Endothelial cell of umbilical vein (primary cell): ENCODE data around the gene APOL4. TPM values are rescaled to one million over a fixed set of nuclear protein-coding genes. Genes with fewer than 3 reads are reported as not detected.
"Not testable (repeated sequence)": the region's sequence is repeated elsewhere in the genome, so short reads cannot be mapped to it uniquely, and the experiment has no call there.

Source experiments
- BruUV-seq: library from RNA; stranded (reverse); fragments of 400-500 nt; replicated peaks from 2 replicates; lab custom pipeline; 2021; lab: Mats Ljungman, UMichigan
- CTCF ChIA-PET: fragments of 300-600, 350-600 bp; sonication (Branson Sonifier 250); formaldehyde crosslinking; loops from one replicate; lab custom pipeline; 2021; ENCODE audit warnings: antibody characterized with exemption, inconsistent platforms; lab: Charles Lee
- POLR2A ChIA-PET: fragments of 300-600, 350-600 bp; sonication (Branson Sonifier 250); formaldehyde crosslinking; loops from one replicate; lab custom pipeline; 2021; ENCODE audit warnings: antibody characterized with exemption, inconsistent platforms; lab: Charles Lee
- DNase-seq: peaks from one replicate; pipeline ENCODE4 v3.0.0-alpha.2; 2011; ENCODE audit warnings: low read depth, low spot score
- FAIRE-seq: peaks from 2 replicates; lab custom pipeline; 2011; peaks lifted over from hg19 to GRCh38; lab: Jason Lieb, UNC
- H2AFZ ChIP-seq: 2 replicates; pipeline ENCODE4 v1.6.0; 2012; ENCODE audit warnings: low read depth, low read length, control low read depth, inconsistent platforms
- H3K27ac ChIP-seq: 2 replicates; pipeline ENCODE4 v1.5.1; 2011; ENCODE audit warnings: low read depth, mild to moderate bottlenecking, control low read depth, low read length, moderate library complexity; ENCODE audit not compliant: insufficient read depth
- H3K27me3 ChIP-seq, 2 experiments: 2 replicates each; pipeline versions ENCODE4 v1.6.0 to v1.6.1; 2011; ENCODE audit warnings: low read length in 2 of 2, mixed read lengths in 1 of 2; ENCODE audit not compliant: control insufficient read depth in 2 of 2, insufficient read depth in 2 of 2
- H3K36me3 ChIP-seq, 2 experiments: 2 replicates in 1 of 2; 3 replicates in 1 of 2; pipeline ENCODE4 v1.5.1; 2011; ENCODE audit warnings: low read length in 2 of 2, mild to moderate bottlenecking in 1 of 2, moderate library complexity in 1 of 2; ENCODE audit not compliant: control insufficient read depth in 2 of 2, insufficient read depth in 2 of 2; ENCODE audit errors: extremely low read depth in 1 of 2
- H3K4me1 ChIP-seq: 3 replicates; pipeline ENCODE4 v1.5.1; 2011; ENCODE audit warnings: mild to moderate bottlenecking, low read length; ENCODE audit not compliant: control insufficient read depth, insufficient read depth; ENCODE audit errors: extremely low read depth
- H3K4me2 ChIP-seq: 2 replicates; pipeline ENCODE4 v1.6.1; 2011; ENCODE audit warnings: low read length, control low read depth, mixed read lengths; ENCODE audit not compliant: insufficient read depth
- H3K4me3 ChIP-seq, 3 experiments: fragments of 200-600 bp in 1 of 3; sonication (generic), shearing (Covaris generic) in 1 of 3; replicated peaks in 1 of 3; 2 replicates each; pipeline ENCODE4 v1.5.1; 2011 to 2016; ENCODE audit warnings: control low read depth in 3 of 3, low read length in 3 of 3, mild to moderate bottlenecking in 2 of 3, inconsistent platforms in 1 of 3, low read depth in 1 of 3, moderate library complexity in 1 of 3; ENCODE audit not compliant: insufficient read depth in 1 of 3
- H3K79me2 ChIP-seq: 2 replicates; pipeline ENCODE4 v1.6.0; 2012; ENCODE audit warnings: low read length, inconsistent platforms; ENCODE audit not compliant: control insufficient read depth, insufficient read depth
- H3K9ac ChIP-seq: replicated peaks from 2 replicates; pipeline ENCODE3; 2011; ENCODE audit warnings: low read length, control low read depth; ENCODE audit not compliant: insufficient read depth; ENCODE audit errors: extremely low read depth
- H3K9me1 ChIP-seq: replicated peaks from 3 replicates; pipeline ENCODE4 v1.6.0; 2011; ENCODE audit warnings: mild to moderate bottlenecking, low read length; ENCODE audit not compliant: control insufficient read depth, insufficient read depth; ENCODE audit errors: extremely low read depth
- H3K9me3 ChIP-seq: replicated peaks from 2 replicates; pipeline ENCODE4 v1.5.1; 2012; ENCODE audit warnings: low read length, inconsistent platforms; ENCODE audit not compliant: control insufficient read depth, insufficient read depth
- H4K20me1 ChIP-seq: replicated peaks from 2 replicates; pipeline ENCODE3; 2011; ENCODE audit warnings: mild to moderate bottlenecking, low read length; ENCODE audit not compliant: control insufficient read depth, insufficient read depth; ENCODE audit errors: extremely low read depth
- CTCF ChIP-seq, 2 donors: IDR thresholded peaks; 1 replicate in 1 of 2; 2 replicates in 1 of 2; pipeline ENCODE4 v1.5.1; 2011; ENCODE audit warnings: low read length in 2 of 2, mild to moderate bottlenecking in 2 of 2, moderate library complexity in 2 of 2, control low read depth in 1 of 2, inconsistent platforms in 1 of 2, low read depth in 1 of 2; ENCODE audit not compliant: insufficient read depth in 1 of 2; ENCODE audit errors: extremely low read depth in 1 of 2
- EZH2 ChIP-seq: IDR thresholded peaks from 2 replicates; pipeline ENCODE4 v1.6.1; 2012; ENCODE audit warnings: borderline replicate concordance, low read depth, mild to moderate bottlenecking, moderate library complexity, low read length, inconsistent platforms; ENCODE audit not compliant: severe bottlenecking
- FOS ChIP-seq: IDR thresholded peaks from 2 replicates; pipeline ENCODE4 v1.6.1; 2011; ENCODE audit warnings: mild to moderate bottlenecking, low read length, moderate library complexity, borderline replicate concordance; ENCODE audit not compliant: insufficient read depth
- GATA2 ChIP-seq: IDR thresholded peaks from 2 replicates; pipeline ENCODE4 v1.7.0; 2011; ENCODE audit warnings: low read depth, mild to moderate bottlenecking, moderate library complexity, mixed read lengths, low read length; ENCODE audit not compliant: insufficient read length, insufficient read depth
- JUN ChIP-seq: IDR thresholded peaks from 2 replicates; pipeline ENCODE4 v1.6.1; 2011; ENCODE audit warnings: borderline replicate concordance, low read depth; ENCODE audit not compliant: insufficient read length, insufficient read depth
- MAX ChIP-seq: IDR thresholded peaks from 2 replicates; pipeline ENCODE4 v1.6.1; 2011; ENCODE audit not compliant: insufficient read depth, insufficient read length
- MYC ChIP-seq: IDR thresholded peaks from one replicate; pipeline ENCODE4 v1.6.1; 2011; ENCODE audit warnings: mild to moderate bottlenecking, low read depth, low read length
- POLR2A ChIP-seq: IDR thresholded peaks from 2 replicates; pipeline ENCODE4 v1.6.1; 2012; ENCODE audit warnings: low read depth, mild to moderate bottlenecking, control low read depth, low read length
- POLR2AphosphoS5 ChIP-seq: IDR thresholded peaks from 2 replicates; pipeline ENCODE4 v1.6.1; 2012; ENCODE audit warnings: low read depth, mild to moderate bottlenecking, control low read depth, low read length, moderate library complexity; ENCODE audit not compliant: insufficient read depth
- dilution Hi-C: fragments of 300-500 bp; cut with MboI; formaldehyde crosslinking; loops from one replicate; pipeline ENCODE4 v1.15.0; 2019; ENCODE audit warnings: low sequenced_read_pairs; ENCODE audit not compliant: extremely low pct_ligation_motif_present
- intact Hi-C: fragments of 100-400 bp; cut with micrococcal nuclease; formaldehyde crosslinking; loops from one replicate; pipeline ENCODE4 v1.10.0; 2022
- polyA plus RNA-seq, 4 experiments: library from polyadenylated mRNA; depleted of rRNA in 3 of 4; stranded (reverse) in 3 of 4; unstranded in 1 of 4; fragments of >200 nt; gene quantifications; 2 replicates each; pipeline versions ENCODE4 v1.2.1 to v1.2.3, GENCODE V29; 2011 to 2012; ENCODE audit warnings: missing spikeins in 1 of 4
- total RNA-seq: library from RNA; stranded (reverse); gene quantifications from 2 replicates; pipeline ENCODE4 v1.2.3, GENCODE V29; 2021

The APOL4 gene
- total and polyA plus RNA-seq, 2 donors (not counting 3 experiments of a cell fraction or from before 2014, with no cell fraction given) = 0.33 to 0.97 TPM

GRCh38 chr22:36210224-36210623, 8.6 kb upstream of the APOL4 start:
- Histone ChIP-seq H3K36me3 (no peaks in the 10 kb centered on the region), H3K79me2 (no peaks in the 10 kb centered on the region), H3K27ac (no peak overlapping the region), H3K9me1 (no peaks in the 10 kb centered on the region), H3K4me1 (no peaks in the 10 kb centered on the region), H3K9ac (no peak overlapping the region), H3K9me3 (no peaks in the 10 kb centered on the region), H3K4me2 (no peak overlapping the region), H2AFZ (no peak overlapping the region), H3K4me3 (no peak overlapping the region), H4K20me1 (no peaks in the 10 kb centered on the region), H3K27me3 (peaks cover 24 to 32% of the 10 kb centered on the region in 2 experiments)
- BruUV-seq = no TSS peak
- dilution Hi-C loops = no loop called here
- CTCF ChIA-PET = interaction anchor here (2.0 kb wide), 1 partner anchor 8 kb away, joined by 8 read pairs; the partner anchor contains the start of gene APOL4
- no peak for TF ChIP-seq POLR2AphosphoS5
- no peak for TF ChIP-seq POLR2A
- no peak for TF ChIP-seq GATA2
- no peak for TF ChIP-seq JUN
- TF ChIP-seq MAX = no peak
- TF ChIP-seq FOS = no peak
- no peak for TF ChIP-seq CTCF (IDR thresholded peaks at IDR 0.05; ENCODE audit: extremely low read depth in 1 of 2, insufficient read depth in 1 of 2, low read depth in 1 of 2, low read length in 2 of 2)
- no peak for TF ChIP-seq MYC
- TF ChIP-seq EZH2 = no peak
- POLR2A ChIA-PET = no interaction called here
- DNase-seq = no peak
- intact Hi-C loops = no loop called here
- no peak for FAIRE-seq

- H4K20me1 ChIP-seq, H3K4me1 ChIP-seq, H3K9ac ChIP-seq, DNase-seq, FAIRE-seq, H3K4me2 ChIP-seq, H3K9me3 ChIP-seq, BruUV-seq, H3K36me3 ChIP-seq, H3K79me2 ChIP-seq, H3K9me1 ChIP-seq, H3K27ac ChIP-seq, H2AFZ ChIP-seq, dilution Hi-C loops, POLR2A ChIA-PET, intact Hi-C loops, CTCF ChIA-PET, H3K4me3 ChIP-seq: not testable (repeated sequence)
- H3K27me3 ChIP-seq = peaks cover 20 to 27% of the 10 kb centered on the region in 2 experiments
Observed at GRCh38 chr22:36209488-36209908, 7.9 kb upstream of the APOL4 start.
